ENCODE data around the gene PTPRD.
"Not testable (repeated sequence)": the region's sequence is repeated elsewhere in the genome, so short reads cannot be mapped to it uniquely, and the experiment has no call there.

Gene PTPRD

GRCh38 chr9:9097254-9097653 is 1515.5 kb downstream of the PTPRD start:
- not testable (repeated sequence) for DNase-seq

- DNase-seq, result no peak
These were observed 1521.4 kb downstream of the PTPRD start for GRCh38 chr9:9091387-9091786.

GRCh38 chr9:9079473-9079872 is 1533.3 kb downstream of the PTPRD start:
- DNase-seq, result no peak

GRCh38 chr9:9078301-9078700 is 1534.5 kb downstream of the PTPRD start:
- no peak for DNase-seq

- no peak for DNase-seq
These were observed 1551.2 kb downstream of the PTPRD start for GRCh38 chr9:9061627-9062026.

GRCh38 chr9:9054354-9054992 is 1558.3 kb downstream of the PTPRD start:
- DNase-seq, result no peak

GRCh38 chr9:9045572-9045971 is 1567.2 kb downstream of the PTPRD start:
- DNase-seq, result no peak

GRCh38 chr9:9045072-9045471 is 1567.7 kb downstream of the PTPRD start:
- DNase-seq, result no peak

GRCh38 chr9:9043788-9044187 is 1569.0 kb downstream of the PTPRD start:
- DNase-seq, result not testable (repeated sequence)

GRCh38 chr9:9041756-9042155 is 1571.0 kb downstream of the PTPRD start:
- no peak for DNase-seq

GRCh38 chr9:9033022-9033421 is 1579.8 kb downstream of the PTPRD start:
- DNase-seq, result no peak

GRCh38 chr9:9016597-9016996 is 1596.2 kb downstream of the PTPRD start:
- no peak for DNase-seq

- DNase-seq, result no peak
These were observed 1608.0 kb downstream of the PTPRD start for GRCh38 chr9:9004810-9005209.

- no peak for DNase-seq
These were observed 1609.8 kb downstream of the PTPRD start for GRCh38 chr9:9002826-9003583.

- DNase-seq, result no peak
These were observed 1632.2 kb downstream of the PTPRD start for GRCh38 chr9:8980496-8981013.

GRCh38 chr9:8978334-8978733 is 1634.5 kb downstream of the PTPRD start:
- DNase-seq, result no peak

- DNase-seq, result not testable (repeated sequence)
These were observed 1644.5 kb downstream of the PTPRD start for GRCh38 chr9:8968350-8968749.

GRCh38 chr9:8963885-8964284 is 1648.9 kb downstream of the PTPRD start:
- DNase-seq, result no peak

GRCh38 chr9:8962084-8962483 is 1650.7 kb downstream of the PTPRD start:
- DNase-seq, result no peak

- no peak for DNase-seq
These were observed 1651.5 kb downstream of the PTPRD start for GRCh38 chr9:8961186-8961851.

- DNase-seq, result no peak
These were observed 1652.5 kb downstream of the PTPRD start for GRCh38 chr9:8960254-8960653.

- no peak for DNase-seq
These were observed 1654.4 kb downstream of the PTPRD start for GRCh38 chr9:8958358-8958757.

GRCh38 chr9:8955315-8955714 is 1657.5 kb downstream of the PTPRD start:
- DNase-seq, result no peak

- DNase-seq, result no peak
These were observed 1666.3 kb downstream of the PTPRD start for GRCh38 chr9:8946461-8946860.
